Stimulated activated CD4-positive, alpha-beta T cell treated with anti-CD3 and anti-CD28 coated beads, TNF-alpha, amount 100 ng/mL, for 48 hours (primary cell): ENCODE results near the gene ZBTB7C.
"Not testable (repeated sequence)": the region's sequence is repeated elsewhere in the genome, so short reads cannot be mapped to it uniquely, and the experiment has no call there.

Source experiments
- DNase-seq, 3 donors: peaks; one replicate each; pipeline ENCODE4 v3.0.0-alpha.2; 2020; ENCODE audit warnings: low read depth in 3 of 3

ZBTB7C gene

GRCh38 chr18:48408727-48409590, at the start of gene ZBTB7C:
Gene ZBTB7C, minus strand, starts transcription at chr18:48409383.
- peak in 1 of 3 donors; percentile 30 for DNase-seq

- DNase-seq = no peak
These were observed 47.7 kb upstream of the ZBTB7C start for GRCh38 chr18:48456838-48457237.

DNA sequence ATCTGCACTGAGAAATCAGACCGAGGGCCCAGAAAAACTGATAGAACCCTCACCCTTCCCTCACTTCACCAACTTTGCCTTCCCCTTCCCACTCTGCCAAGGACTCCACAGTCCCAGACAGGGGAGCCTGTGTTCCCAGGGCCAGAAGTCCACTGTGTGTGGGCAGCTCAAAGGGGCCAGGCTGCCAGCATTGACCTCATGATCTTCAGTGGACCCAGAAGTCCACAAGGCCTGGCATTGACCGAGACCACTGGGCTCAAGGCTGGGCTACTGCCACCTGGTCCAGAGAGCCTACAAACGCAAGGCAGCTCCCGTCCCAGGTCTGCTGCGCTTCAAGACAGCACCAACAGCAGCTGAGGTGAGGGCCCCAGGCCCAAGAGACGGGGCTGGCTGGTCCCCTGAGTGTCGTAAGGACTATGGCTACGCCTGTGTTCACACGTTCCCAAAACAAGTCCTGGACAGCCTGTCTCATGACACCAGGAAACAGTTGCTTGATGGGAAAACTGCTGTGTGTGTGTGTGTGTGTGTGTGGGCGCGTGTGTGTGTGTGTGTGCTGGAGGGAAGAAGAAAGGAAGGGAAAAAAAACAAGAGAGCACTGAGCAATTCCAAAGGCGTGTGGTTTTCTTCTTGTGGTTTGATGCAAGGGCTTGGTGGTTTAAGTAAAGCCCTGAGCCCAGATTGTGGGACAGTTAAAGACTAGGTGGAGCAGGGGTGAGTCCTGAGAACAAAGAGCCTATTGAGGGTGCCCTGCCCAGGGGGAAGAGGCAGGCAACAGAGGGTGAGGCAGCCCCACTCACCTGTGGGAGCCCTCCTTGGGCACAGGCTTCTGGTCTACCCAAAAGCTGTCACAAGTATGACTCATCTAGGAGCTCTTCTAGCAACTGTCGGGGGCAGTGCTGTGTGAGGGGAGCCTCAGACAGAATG, 46.6 kb upstream of the ZBTB7C start:
- DNase-seq = peak in 1 of 3 donors; percentile 20

DNA sequence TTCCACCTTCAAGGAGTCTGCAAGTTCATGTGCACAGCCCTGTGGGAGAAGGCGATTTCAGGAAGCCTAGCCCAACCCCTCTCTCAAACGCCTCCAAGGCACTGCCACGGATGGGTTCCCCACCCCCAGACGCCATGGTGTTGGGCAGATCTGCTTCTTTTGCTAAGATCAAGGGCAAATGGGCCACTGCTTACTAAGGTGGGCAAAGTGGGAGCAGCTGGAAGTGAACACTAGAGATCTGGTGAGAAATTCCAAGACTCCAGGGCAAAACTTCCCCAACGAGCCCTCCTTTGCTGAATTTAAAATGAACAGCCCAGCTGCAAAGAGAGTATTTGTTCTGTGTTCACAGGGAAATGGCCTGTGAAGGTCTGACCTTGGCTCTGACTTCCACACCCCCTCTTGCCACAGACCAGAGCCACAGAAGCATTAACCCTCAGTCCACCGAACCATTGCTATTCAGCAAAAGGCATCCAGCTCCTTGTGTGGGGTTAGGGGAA, 45.1 kb upstream of the ZBTB7C start:
- DNase-seq = no peak

DNA sequence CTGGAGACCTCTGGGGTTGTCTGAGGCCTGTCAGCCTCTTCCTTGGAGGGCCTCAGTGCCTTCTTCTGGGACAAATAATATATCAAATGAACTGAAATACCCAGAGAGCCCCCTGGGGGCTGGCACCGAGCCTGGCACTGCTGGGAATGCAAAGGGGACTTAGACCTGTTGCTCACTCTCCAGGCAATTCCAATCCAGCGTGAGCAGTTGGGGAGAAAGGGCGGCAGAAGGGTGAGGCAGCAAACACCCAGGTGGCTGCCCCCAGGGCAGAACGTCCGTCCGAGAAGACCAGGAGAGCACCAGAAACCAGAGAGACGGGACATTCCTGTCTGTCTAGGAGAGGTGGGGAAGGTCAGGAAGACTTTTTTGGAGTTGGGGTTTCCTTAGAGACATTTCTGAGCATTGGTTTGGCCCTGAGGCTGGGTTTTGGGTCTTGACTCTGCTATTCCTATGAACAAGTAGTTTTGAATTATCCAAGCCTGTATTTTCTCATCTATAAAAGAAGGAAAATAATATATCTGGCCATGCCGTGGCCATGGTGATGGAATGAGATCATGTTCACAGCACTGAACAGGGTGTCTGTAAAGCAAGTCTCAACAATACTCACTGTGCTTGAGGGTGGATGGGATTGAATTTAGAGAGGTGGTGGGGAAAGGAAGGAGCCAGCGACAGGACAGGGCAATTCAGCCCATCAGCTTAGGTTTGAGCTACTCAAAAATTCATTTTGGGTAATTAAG, 44.3 kb upstream of the ZBTB7C start:
- DNase-seq = no peak

GRCh38 chr18:48452861-48453323, 43.7 kb upstream of the ZBTB7C start:
- DNase-seq = no peak

GRCh38 chr18:48450685-48451084, 41.5 kb upstream of the ZBTB7C start:
- no peak for DNase-seq

GRCh38 chr18:48446582-48447225, 37.5 kb upstream of the ZBTB7C start:
- DNase-seq = peak; percentile 42 to 59 (median 51)

- peak; percentile 51 to 70 (median 54) for DNase-seq
These were observed 36.4 kb upstream of the ZBTB7C start for GRCh38 chr18:48445540-48445939.

GRCh38 chr18:48442761-48443160, 33.6 kb upstream of the ZBTB7C start:
- DNase-seq = no peak

DNA sequence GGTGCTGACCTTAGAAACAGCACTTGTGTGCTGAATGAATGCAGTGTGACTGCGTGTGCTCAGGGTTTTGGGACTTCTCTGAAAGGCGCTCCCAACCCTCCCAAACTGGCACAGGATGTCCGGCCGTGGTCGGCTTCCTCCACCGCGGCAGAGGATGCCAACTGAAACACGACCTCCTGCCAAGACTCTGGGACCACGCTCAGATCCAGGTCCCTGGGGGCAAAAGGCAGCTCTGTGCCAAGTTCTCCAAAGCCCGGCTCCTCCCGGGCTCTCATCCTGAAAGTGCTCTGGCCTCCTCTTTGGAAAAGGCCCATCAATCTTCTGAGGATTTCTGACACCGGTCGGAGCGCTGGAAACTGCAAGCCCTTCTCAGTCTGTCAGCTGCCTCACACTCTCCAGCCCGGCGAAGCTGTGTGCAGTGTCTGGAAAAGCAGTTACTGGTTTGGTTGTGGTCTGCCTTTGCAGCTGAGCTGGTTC, 32.3 kb upstream of the ZBTB7C start:
- no peak for DNase-seq

GRCh38 chr18:48440924-48441323, 31.7 kb upstream of the ZBTB7C start:
- DNase-seq = no peak

- DNase-seq = no peak
These were observed 27.7 kb upstream of the ZBTB7C start for GRCh38 chr18:48436907-48437306.

DNA sequence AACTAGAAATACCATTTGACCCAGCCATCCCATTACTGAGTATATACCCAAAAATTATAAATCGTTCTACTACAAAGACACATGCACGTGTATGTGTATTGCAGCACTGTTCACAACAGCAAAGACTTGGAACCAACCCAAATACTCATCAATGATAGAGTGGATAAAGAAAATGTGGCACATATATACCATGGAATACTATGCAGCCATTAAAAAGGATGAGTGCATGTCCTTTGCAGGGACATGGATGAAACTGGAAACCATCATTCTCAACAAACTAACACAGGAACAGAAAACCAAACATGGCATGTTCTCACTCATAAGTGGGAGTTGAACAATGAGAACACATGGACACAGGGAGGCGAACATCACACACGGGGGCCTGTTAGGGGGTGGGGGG, 25.2 kb upstream of the ZBTB7C start:
- DNase-seq = not testable (repeated sequence)

DNA sequence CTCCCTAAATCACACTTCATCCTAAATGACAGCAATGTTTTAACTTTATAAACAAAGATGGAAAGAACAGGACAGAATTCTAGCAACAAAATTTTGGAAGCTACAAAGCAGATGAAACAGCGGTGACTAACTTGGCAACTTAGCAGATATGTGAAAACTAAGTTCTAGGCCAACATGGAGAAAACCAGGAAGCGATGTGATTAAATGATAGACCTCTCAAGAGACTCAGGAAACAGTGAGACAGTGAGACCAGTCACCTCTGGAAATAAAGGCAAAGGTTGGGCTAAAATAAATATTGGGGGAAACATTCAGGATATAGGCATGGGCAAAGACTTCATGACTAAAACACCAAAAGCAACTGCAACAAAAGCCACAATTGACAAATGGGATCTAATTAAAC, 24.4 kb upstream of the ZBTB7C start:
- no peak for DNase-seq

- no peak for DNase-seq
These were observed 21.0 kb upstream of the ZBTB7C start for GRCh38 chr18:48430150-48430549.

GRCh38 chr18:48428475-48429177, 19.4 kb upstream of the ZBTB7C start:
- DNase-seq = no peak

DNA sequence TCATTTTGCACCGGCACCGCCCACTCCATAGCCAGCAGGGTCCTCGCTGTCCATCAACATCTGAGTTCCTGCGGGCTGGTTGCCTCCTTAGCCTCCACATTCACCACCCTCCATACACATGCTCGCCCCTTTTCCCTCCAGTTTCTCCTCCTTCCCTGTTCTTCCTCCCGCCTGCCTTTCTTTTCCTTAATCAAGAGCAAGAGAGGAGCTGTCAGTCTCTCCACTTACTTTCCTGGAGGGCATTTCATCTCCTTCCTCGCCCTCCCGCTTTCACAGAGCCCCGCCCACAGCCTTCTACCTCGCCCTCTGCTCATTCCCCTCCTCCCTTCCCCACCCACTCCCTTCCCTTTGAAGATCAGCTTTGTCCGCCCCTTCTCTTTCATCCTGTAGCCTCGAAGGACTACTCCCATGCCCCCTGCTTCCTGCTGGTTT, 13.8 kb upstream of the ZBTB7C start:
- no peak for DNase-seq

- DNase-seq = no peak
These were observed 10.3 kb upstream of the ZBTB7C start for GRCh38 chr18:48419277-48420022.
